Neural cell (in vitro differentiated cells): Measurements from ENCODE around the gene SLC4A3.

Experiments used
- POLR2AphosphoS5 ChIP-seq: IDR thresholded peaks from 2 replicates; pipeline ENCODE4 v1.6.1; 2012
- TAF1 ChIP-seq: IDR thresholded peaks from 2 replicates; pipeline ENCODE4 v1.6.1; 2012; ENCODE audit warnings: low read depth
- TF ChIP-seq, protein P1 (sequence below): fragments of 450-650 bp; IDR thresholded peaks from 2 replicates; pipeline ENCODE4 v1.5.1; 2014; ENCODE audit warnings: antibody characterized with exemption, mild to moderate bottlenecking, moderate library complexity; ENCODE audit not compliant: poor library complexity, severe bottlenecking
- TF ChIP-seq, protein P2 (sequence below): IDR thresholded peaks from 2 replicates; pipeline ENCODE4 v1.6.1; 2012; ENCODE audit warnings: borderline replicate concordance

DNA sequence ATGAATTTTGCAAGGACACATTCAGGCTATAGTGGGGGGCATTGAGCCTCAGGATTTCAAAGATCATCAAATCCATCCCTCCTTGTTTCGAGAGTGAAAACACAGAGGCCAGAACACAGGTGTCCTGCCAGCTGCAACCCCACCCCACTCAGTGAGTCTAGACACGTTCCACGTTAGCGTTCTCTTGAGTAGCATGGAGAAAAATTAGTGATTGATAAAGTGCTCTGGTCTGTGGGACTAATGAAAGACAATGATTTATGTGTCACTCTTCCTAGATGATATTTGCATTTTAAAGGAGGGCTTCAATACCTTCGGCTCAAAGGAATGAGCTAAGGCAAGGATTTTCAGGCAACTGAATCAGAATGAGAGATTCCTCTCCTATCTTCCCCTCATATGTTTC, 43.8 kb downstream of the SLC4A3 start:
- TF ChIP-seq, protein P1, sequence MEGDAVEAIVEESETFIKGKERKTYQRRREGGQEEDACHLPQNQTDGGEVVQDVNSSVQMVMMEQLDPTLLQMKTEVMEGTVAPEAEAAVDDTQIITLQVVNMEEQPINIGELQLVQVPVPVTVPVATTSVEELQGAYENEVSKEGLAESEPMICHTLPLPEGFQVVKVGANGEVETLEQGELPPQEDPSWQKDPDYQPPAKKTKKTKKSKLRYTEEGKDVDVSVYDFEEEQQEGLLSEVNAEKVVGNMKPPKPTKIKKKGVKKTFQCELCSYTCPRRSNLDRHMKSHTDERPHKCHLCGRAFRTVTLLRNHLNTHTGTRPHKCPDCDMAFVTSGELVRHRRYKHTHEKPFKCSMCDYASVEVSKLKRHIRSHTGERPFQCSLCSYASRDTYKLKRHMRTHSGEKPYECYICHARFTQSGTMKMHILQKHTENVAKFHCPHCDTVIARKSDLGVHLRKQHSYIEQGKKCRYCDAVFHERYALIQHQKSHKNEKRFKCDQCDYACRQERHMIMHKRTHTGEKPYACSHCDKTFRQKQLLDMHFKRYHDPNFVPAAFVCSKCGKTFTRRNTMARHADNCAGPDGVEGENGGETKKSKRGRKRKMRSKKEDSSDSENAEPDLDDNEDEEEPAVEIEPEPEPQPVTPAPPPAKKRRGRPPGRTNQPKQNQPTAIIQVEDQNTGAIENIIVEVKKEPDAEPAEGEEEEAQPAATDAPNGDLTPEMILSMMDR = no peak
- TF ChIP-seq, protein P2, sequence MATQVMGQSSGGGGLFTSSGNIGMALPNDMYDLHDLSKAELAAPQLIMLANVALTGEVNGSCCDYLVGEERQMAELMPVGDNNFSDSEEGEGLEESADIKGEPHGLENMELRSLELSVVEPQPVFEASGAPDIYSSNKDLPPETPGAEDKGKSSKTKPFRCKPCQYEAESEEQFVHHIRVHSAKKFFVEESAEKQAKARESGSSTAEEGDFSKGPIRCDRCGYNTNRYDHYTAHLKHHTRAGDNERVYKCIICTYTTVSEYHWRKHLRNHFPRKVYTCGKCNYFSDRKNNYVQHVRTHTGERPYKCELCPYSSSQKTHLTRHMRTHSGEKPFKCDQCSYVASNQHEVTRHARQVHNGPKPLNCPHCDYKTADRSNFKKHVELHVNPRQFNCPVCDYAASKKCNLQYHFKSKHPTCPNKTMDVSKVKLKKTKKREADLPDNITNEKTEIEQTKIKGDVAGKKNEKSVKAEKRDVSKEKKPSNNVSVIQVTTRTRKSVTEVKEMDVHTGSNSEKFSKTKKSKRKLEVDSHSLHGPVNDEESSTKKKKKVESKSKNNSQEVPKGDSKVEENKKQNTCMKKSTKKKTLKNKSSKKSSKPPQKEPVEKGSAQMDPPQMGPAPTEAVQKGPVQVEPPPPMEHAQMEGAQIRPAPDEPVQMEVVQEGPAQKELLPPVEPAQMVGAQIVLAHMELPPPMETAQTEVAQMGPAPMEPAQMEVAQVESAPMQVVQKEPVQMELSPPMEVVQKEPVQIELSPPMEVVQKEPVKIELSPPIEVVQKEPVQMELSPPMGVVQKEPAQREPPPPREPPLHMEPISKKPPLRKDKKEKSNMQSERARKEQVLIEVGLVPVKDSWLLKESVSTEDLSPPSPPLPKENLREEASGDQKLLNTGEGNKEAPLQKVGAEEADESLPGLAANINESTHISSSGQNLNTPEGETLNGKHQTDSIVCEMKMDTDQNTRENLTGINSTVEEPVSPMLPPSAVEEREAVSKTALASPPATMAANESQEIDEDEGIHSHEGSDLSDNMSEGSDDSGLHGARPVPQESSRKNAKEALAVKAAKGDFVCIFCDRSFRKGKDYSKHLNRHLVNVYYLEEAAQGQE = no peak
- TF ChIP-seq TAF1 (no peak), POLR2AphosphoS5 (no peak)
